Posterior vena cava (tissue), 2 donors: ENCODE data around the gene N4BP2L2. TPM values are rescaled to one million over a fixed set of nuclear protein-coding genes. Genes with fewer than 3 reads are reported as not detected.

Experiments
- DNase-seq: peaks from one replicate; pipeline ENCODE4 v3.0.0-alpha.2; 2020; ENCODE audit warnings: low spot score
- intact Hi-C, 2 donors: fragments of 100-400 bp; cut with DNase I; formaldehyde crosslinking; loops; one replicate each; pipeline versions ENCODE4 v1.14.1 to v1.14.2; 2022 to 2023
- total RNA-seq, 2 donors: library from RNA; stranded (reverse); fragmentation: NEBNext Ultra II Directional; extraction: Animal tissue kit (Norgen Biotek cat#: 25700); gene quantifications; one replicate each; pipeline ENCODE4 v1.2.1, GENCODE V29; 2021
- donor health status: DM: yes; HTN: yes; CAD: no.
- donor health status: DM: yes; HTN: yes; CAD: no.

Gene N4BP2L2
- total RNA-seq, 2 donors from 2014 or later, result 130 to 137 TPM

- no peak for DNase-seq
- intact Hi-C loops, result no loop called here
Observed at GRCh38 chr13:32537580-32538142, 934 bp downstream of the N4BP2L2 start.

- DNase-seq, result no peak
- intact Hi-C loops, result no loop called here
Observed at GRCh38 chr13:32535748-32536147, 2.8 kb downstream of the N4BP2L2 start.

GRCh38 chr13:32535115-32535514 is 3.5 kb downstream of the N4BP2L2 start:
- DNase-seq, result no peak
- intact Hi-C loops, result no loop called here

GRCh38 chr13:32530841-32531253 is 7.7 kb downstream of the N4BP2L2 start:
- intact Hi-C loops, result no loop called here
- DNase-seq, result no peak

- no peak for DNase-seq
- intact Hi-C loops, result no loop called here
Observed at GRCh38 chr13:32528358-32528757, 10.2 kb downstream of the N4BP2L2 start.

- DNase-seq, result no peak
- intact Hi-C loops, result no loop called here
Observed at GRCh38 chr13:32527151-32527550, 11.4 kb downstream of the N4BP2L2 start.

- DNase-seq, result no peak
- intact Hi-C loops, result no loop called here
Observed at GRCh38 chr13:32525766-32526165, 12.8 kb downstream of the N4BP2L2 start.

- DNase-seq, result no peak
- intact Hi-C loops, result no loop called here
Observed at GRCh38 chr13:32515246-32515645, 23.3 kb downstream of the N4BP2L2 start.

GRCh38 chr13:32511482-32511881 is 27.1 kb downstream of the N4BP2L2 start:
- DNase-seq, result no peak
- intact Hi-C loops, result no loop called here

GRCh38 chr13:32504876-32505275 is 33.7 kb downstream of the N4BP2L2 start:
- intact Hi-C loops, result no loop called here
- DNase-seq, result no peak

- intact Hi-C loops, result no loop called here
- DNase-seq, result no peak
Observed at GRCh38 chr13:32504263-32504662, 34.3 kb downstream of the N4BP2L2 start.

GRCh38 chr13:32503727-32504126 is 34.9 kb downstream of the N4BP2L2 start:
- no peak for DNase-seq
- intact Hi-C loops, result no loop called here

- intact Hi-C loops, result no loop called here
- no peak for DNase-seq
Observed at GRCh38 chr13:32501064-32501463, 37.5 kb downstream of the N4BP2L2 start.

- intact Hi-C loops, result no loop called here
- no peak for DNase-seq
Observed at GRCh38 chr13:32499538-32500210, 38.9 kb downstream of the N4BP2L2 start.

- no peak for DNase-seq
- intact Hi-C loops, result no loop called here
Observed at GRCh38 chr13:32497589-32497988, 41.0 kb downstream of the N4BP2L2 start.

GRCh38 chr13:32496599-32497160 is 41.9 kb downstream of the N4BP2L2 start:
- no peak for DNase-seq
- intact Hi-C loops, result no loop called here

- no peak for DNase-seq
- intact Hi-C loops, result no loop called here
Observed at GRCh38 chr13:32495841-32496240, 42.8 kb downstream of the N4BP2L2 start.

- intact Hi-C loops, result no loop called here
- no peak for DNase-seq
Observed at GRCh38 chr13:32495429-32495828, 43.2 kb downstream of the N4BP2L2 start.

- intact Hi-C loops, result no loop called here
- DNase-seq, result no peak
Observed at GRCh38 chr13:32491028-32491427, 47.6 kb downstream of the N4BP2L2 start.

GRCh38 chr13:32476892-32477291 is 61.7 kb downstream of the N4BP2L2 start:
- DNase-seq, result no peak
- intact Hi-C loops, result no loop called here
